ENCODE results near the gene PCLO.

DNA sequence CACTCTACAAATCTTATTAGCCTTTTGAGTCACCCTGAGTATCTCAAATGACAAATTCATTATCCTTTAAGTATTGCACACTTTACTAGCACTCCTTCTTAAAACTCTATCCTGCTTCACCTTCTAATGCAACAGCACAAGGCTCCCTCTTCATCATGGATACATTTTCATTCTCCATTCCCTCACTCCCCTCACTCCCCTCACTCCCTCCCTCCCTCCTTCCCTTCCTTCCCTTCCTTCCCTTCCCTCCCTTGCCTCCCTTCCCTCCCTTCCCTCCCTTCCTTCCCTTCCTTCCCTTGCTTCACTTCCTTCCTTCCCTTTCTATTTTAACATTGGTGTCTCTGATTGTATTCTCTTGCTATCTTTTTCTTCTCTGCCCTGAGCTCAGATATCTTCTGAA lies 130.5 kb downstream of the PCLO start:
- no peak for TF ChIP-seq CTCF (IDR thresholded peaks at IDR 0.05)
- TF ChIP-seq POLR2A (IDR thresholded peaks at IDR 0.05; ENCODE audit: low read depth): no peak

All from esophagus muscularis mucosa (tissue), 3 donors.